NCI-H2029 treated with DMSO at 0.1 percent for 48 hours (cell line): Measurements from ENCODE around the gene LIN37.
"Not testable (repeated sequence)": the region's sequence is repeated elsewhere in the genome, so short reads cannot be mapped to it uniquely, and the experiment has no call there.

Experiments
- DNase-seq: peaks from one replicate; lab custom pipeline; 2025; lab: John Stamatoyannopoulos, UW

LIN37 gene

DNA sequence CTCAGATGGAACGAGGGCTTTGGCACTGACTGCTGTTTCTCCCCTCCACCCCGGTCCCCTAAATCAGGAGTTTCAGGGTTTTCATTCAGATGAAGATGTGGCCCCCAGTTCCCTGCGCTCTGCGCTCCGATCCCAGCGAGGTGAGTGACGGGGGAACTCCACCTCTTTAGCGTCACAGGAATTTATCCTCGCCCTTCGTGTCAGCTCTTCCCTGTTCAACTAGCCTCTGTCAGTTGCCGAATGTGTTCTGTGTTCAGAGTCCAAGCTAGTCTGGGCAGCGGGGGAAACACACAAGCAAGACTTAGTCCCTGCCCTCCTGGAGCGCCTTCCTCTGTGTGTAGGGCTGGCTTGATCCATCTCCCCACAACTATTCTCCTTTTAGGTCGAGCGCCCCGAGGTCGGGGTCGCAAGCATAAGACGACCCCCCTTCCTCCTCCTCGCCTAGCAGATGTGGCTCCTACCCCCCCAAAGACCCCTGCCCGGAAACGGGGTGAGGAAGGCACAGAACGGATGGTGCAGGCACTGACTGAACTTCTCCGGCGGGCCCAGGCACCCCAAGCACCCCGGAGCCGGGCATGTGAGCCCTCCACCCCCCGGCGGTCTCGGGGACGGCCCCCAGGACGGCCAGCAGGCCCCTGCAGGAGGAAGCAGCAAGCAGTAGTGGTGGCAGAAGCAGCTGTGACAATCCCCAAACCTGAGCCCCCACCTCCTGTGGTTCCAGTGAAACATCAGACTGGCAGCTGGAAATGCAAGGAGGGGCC, 28.8 kb upstream of the LIN37 start:
- DNase-seq: no peak

DNA sequence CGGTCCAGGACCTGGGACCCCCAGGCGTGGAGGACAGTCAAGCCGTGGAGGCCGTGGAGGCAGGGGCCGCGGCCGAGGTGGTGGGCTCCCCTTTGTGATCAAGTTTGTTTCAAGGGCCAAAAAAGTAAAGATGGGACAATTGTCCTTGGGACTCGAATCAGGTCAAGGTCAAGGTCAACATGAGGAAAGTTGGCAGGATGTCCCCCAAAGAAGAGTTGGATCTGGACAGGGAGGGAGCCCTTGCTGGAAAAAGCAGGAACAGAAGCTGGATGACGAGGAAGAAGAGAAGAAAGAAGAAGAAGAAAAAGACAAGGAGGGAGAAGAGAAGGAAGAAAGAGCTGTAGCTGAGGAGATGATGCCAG, 28.2 kb upstream of the LIN37 start:
- DNase-seq: no peak

DNA sequence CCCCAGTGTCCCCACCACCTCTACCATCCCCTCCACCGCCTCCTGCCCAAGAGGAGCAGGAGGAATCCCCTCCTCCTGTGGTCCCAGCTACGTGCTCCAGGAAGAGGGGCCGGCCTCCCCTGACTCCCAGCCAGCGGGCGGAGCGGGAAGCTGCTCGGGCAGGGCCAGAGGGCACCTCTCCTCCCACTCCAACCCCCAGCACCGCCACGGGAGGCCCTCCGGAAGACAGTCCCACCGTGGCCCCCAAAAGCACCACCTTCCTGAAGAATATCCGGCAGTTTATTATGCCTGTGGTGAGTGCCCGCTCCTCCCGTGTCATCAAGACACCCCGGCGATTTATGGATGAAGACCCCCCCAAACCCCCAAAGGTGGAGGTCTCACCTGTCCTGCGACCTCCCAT, 27.7 kb upstream of the LIN37 start:
- no peak for DNase-seq

DNA sequence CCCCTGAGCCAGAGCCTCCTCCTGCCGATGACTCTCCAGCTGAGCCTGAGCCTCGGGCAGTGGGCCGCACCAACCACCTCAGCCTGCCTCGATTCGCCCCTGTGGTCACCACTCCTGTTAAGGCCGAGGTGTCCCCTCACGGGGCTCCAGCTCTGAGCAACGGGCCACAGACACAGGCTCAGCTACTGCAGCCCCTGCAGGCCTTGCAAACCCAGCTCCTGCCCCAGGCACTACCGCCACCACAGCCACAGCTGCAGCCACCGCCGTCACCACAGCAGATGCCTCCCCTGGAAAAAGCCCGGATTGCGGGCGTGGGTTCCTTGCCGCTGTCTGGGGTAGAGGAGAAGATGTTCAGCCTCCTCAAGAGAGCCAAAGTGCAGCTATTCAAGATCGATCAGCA, 27.0 kb upstream of the LIN37 start:
- DNase-seq: no peak

DNA sequence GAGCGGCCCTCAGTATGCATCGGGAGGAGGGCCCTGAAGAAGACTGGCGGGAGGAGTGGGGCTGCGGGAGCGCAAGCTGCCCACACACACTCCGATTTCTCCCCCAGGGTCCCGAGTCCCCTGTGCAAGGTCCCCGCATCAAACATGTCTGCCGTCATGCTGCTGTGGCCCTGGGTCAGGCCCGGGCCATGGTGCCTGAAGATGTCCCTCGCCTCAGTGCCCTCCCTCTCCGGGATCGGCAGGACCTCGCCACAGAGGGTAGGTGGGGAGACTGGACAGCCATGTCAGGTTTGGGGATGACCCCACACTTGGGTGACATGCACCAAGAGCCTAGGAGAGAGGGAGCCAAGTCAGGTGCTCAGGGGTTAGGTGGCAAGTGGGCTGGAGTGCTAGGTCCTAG, 25.9 kb upstream of the LIN37 start:
- no peak for DNase-seq

DNA sequence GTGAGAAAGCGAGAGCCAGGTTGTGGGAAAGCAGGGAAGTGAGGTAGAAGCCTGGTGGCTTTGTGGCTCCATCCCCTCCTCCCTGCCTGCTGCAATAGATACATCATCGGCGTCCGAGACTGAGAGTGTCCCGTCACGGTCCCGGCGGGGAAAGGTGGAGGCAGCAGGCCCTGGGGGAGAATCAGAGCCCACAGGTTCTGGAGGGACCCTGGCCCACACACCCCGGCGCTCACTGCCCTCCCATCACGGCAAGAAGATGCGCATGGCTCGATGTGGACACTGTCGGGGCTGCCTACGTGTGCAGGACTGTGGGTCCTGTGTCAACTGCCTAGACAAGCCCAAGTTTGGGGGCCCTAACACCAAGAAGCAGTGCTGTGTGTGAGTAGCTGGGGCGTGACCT, 25.5 kb upstream of the LIN37 start:
- no peak for DNase-seq

DNA sequence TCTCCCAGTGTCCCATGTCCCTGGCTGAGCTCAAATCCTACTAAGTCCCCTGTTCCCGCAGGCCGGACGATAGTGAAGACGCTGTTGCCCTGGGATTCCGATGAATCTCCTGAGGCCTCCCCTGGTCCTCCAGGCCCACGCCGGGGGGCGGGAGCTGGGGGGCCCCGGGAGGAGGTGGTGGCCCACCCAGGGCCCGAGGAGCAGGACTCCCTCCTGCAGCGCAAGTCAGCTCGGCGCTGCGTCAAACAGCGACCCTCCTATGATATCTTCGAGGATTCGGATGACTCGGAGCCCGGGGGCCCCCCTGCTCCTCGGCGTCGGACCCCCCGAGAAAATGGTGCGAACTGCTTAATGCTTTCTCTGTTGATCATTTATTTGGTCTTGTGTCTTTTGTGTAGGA, 24.7 kb upstream of the LIN37 start:
- no peak for DNase-seq

DNA sequence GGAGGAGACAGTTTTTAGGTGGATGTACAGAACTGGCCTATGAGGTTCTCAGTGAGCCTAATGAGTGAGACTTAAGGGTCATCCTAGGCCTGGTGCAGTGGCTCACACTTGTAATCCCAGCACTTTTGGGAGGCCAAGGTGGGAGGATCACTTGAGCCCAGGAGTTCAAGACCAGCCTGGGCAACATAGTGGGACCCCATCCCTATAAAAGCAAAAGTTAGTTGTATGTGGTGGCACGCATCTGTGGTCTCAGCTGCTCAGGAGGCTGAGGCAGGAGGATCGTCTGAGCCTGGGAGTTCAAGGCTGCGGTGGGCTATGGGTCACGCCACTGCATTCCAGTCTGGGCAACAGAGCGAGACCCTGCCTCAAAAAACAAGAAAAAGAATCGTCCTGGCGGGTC, 24.2 kb upstream of the LIN37 start:
- DNase-seq: not testable (repeated sequence)

DNA sequence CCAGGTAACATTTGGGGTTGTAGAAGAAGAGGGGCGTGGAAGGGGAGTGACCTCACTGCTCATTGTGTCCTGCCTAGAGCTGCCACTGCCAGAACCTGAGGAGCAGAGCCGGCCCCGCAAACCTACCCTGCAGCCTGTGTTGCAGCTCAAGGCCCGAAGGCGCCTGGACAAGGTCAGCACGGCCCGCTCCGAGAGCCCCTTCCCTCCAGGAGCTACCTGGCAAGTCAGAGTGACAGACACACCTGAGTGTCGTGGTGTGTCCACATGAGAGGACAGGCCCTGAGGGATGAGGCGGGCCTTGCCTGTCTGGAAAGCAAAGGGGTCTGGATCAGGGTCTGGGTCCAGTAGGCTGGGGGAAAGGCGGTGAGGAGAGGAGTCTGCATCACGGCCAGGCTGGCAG, 23.8 kb upstream of the LIN37 start:
- no peak for DNase-seq

DNA sequence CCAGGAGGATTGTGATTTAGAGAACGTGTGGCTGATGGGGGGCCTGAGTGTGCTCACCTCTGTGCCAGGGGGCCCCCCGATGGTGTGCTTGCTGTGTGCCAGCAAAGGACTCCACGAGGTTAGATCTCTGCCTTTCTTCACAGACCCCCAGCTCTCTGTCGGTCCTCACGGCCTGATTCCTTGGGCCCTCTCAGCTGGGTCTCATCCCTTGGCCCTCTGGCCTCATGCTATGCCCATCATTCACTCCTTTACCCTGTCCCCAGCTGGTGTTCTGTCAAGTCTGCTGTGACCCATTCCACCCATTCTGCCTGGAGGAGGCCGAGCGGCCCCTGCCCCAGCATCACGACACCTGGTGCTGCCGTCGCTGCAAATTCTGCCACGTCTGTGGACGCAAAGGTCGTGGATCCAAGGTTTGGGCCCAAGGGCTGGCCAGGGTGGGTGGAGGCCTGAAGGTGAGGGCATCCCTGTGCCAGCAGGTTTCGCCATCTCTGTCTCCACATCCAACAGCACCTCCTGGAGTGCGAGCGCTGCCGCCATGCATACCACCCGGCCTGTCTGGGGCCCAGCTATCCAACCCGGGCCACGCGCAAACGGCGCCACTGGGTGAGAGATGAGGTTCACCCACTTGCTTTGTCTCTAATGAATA, 23.0 kb upstream of the LIN37 start:
- no peak for DNase-seq

DNA sequence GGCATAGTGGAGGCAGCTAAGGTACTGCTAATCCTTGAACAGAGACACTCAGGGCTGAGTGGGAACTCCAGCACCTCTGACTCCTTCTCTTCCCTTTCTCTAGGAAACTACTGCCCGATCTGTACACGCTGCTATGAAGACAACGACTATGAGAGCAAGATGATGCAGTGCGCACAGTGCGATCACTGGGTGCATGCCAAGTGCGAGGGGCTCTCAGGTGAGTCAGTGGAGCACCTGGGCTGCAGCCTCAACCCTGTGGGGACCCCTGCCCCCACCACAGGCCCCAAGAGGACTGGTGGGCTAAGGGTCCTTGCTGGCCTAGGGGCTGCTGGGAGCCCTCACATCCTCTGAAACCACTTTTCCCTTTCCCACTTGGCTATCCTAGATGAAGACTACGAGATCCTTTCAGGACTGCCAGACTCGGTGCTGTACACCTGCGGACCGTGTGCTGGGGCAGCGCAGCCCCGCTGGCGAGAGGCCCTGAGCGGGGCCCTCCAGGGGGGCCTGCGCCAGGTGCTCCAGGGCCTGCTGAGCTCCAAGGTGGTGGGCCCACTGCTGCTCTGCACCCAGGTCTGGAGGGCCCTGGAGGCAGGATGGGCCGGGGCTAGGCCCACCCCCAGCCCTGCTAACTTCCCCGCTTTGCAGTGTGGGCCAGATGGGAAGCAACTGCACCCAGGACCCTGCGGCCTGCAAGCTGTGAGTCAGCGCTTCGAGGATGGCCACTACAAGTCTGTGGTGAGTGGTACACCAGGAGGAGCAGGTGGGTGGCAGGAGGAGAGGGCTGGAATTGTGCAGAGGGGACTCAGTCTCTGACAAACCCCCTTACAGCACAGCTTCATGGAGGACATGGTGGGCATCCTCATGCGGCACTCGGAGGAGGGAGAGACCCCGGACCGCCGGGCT, 21.1 kb upstream of the LIN37 start:
- no peak for DNase-seq

DNA sequence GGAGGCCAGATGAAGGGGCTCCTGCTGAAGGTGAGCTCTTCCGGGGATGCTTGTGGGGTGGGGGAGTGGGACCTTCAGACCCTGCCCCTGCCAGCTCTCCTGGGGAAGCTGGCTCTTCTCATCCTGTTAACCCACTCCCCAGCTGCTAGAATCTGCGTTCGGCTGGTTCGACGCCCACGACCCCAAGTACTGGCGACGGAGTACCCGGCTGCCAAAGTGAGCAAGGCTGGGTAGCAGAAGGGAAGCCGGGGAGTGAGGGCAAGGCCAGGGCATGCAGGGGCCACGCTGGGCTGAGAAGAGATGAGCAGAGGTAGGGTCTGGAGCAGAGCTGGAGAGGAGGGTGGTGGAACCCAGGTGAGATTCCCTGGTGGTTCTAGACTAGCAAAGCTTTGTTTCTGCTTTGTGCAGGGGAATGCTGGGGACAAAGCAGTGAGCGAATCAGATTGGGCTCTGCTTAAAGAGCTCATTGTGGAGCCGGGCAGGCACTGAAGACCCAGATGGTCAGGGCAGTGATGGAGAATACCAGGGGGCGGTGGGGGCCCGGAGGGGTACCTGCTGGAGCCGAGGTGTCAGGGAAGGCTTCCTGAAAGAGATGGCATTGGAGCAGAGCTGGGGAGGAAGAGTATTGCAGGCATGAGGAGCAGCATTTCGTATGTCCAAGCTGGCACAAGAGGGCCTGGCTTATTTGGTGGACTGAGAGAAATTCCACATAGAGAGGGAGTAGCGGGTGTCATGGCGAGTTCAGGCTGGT, 20.2 kb upstream of the LIN37 start:
- no peak for DNase-seq

DNA sequence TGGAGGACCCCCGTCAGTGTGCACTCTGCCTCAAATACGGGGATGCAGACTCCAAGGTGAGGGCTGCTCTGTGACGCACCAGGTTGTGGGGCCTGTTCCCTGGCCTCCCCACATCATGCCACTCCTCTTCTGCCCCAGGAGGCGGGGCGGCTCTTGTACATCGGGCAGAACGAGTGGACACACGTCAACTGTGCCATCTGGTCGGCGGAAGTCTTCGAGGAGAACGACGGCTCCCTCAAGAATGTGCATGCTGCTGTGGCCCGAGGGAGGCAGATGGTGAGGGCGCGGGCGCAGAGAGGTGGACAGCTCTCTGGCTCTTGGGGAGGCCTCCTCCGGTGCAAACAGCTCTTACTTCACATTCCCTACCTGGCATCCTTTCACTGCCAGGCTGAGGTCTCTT, 19.4 kb upstream of the LIN37 start:
- no peak for DNase-seq

DNA sequence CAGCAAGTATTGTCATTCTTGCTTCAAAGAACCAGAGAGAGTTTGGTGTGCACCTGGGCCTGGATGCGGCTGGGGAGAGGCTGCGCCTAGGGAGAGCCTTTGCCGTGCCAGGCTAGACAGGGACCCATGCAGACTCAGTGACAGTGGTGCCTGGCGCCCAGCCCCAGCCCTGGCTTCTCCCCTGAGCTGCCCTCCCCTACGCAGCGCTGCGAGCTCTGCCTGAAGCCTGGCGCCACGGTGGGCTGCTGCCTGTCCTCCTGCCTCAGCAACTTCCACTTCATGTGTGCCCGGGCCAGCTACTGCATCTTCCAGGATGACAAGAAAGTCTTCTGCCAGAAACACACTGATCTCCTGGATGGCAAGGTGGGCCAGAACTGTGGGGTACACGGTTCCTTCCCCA, 18.6 kb upstream of the LIN37 start:
- DNase-seq: no peak

DNA sequence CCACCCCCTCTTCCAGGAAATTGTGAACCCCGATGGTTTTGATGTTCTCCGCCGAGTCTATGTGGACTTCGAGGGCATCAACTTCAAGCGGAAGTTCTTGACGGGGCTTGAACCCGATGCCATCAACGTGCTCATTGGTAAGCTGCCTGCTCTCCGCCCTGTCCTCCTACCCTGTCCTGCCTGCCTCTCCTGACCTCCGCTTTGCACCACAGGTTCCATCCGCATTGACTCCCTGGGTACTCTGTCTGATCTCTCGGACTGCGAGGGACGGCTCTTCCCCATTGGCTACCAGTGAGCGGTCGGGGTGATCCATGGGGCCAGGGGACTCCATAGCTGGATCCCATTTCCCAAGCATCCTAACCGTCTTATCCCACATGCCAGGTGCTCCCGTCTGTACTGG, 18.1 kb upstream of the LIN37 start:
- no peak for DNase-seq

DNA sequence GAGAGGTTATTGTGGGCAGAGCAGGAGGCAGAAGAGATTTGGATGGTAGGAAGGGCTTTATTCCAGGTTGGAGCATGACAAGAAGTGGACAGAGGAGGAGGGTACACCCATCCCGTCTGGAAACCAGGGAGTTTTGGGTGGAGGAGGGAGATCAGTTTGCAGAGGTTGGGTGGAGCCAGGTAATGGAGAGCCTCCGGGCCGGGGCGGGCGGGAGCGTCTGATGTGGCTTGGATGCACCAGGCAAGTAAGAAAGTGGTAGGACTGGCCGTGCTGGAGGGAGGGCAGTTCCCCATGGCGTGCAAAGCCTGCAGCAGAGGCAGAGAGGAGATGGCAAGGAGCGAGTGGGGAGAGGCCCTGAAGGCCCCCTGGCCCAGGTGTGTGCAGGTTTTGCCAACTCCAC, 17.0 kb upstream of the LIN37 start:
- DNase-seq: no peak

DNA sequence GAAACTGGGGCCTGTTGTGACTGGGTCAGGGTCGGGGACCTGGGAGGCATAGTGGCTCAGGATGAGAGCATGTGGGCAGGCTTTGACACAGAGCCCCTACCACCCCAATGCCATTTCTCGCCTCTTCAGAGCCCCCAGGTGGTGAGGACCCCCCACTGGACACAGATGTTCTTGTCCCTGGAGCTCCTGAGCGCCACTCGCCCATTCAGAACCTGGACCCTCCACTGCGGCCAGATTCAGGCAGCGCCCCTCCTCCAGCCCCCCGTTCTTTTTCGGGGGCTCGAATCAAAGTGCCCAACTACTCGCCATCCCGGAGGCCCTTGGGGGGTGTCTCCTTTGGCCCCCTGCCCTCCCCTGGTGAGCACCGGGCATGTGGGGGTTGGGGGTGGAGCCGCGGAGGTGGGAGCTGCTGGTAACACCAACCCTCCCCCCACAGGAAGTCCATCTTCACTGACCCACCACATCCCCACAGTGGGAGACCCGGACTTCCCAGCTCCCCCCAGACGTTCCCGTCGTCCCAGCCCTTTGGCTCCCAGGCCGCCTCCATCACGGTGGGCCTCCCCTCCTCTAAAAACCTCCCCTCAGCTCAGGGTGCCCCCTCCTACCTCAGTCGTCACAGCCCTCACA, 16.5 kb upstream of the LIN37 start:
- DNase-seq: no peak

DNA sequence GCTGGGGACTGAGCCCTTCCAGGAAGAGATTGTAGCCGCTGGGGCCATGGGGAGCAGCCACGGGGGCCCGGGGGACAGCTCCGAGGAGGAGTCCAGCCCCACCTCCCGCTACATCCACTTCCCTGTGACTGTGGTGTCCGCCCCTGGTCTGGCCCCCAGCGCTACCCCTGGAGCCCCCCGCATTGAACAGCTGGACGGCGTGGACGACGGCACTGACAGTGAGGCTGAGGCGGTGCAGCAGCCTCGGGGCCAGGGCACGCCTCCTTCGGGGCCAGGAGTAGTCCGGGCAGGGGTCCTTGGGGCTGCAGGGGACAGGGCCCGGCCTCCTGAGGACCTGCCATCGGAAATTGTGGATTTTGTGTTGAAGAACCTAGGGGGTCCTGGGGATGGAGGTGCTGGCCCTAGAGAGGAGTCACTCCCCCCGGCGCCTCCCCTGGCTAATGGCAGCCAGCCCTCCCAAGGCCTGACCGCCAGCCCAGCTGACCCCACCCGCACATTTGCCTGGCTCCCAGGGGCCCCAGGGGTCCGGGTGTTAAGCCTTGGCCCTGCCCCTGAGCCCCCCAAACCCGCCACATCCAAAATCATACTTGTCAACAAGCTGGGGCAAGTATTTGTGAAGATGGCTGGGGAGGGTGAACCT, 15.7 kb upstream of the LIN37 start:
- no peak for DNase-seq

DNA sequence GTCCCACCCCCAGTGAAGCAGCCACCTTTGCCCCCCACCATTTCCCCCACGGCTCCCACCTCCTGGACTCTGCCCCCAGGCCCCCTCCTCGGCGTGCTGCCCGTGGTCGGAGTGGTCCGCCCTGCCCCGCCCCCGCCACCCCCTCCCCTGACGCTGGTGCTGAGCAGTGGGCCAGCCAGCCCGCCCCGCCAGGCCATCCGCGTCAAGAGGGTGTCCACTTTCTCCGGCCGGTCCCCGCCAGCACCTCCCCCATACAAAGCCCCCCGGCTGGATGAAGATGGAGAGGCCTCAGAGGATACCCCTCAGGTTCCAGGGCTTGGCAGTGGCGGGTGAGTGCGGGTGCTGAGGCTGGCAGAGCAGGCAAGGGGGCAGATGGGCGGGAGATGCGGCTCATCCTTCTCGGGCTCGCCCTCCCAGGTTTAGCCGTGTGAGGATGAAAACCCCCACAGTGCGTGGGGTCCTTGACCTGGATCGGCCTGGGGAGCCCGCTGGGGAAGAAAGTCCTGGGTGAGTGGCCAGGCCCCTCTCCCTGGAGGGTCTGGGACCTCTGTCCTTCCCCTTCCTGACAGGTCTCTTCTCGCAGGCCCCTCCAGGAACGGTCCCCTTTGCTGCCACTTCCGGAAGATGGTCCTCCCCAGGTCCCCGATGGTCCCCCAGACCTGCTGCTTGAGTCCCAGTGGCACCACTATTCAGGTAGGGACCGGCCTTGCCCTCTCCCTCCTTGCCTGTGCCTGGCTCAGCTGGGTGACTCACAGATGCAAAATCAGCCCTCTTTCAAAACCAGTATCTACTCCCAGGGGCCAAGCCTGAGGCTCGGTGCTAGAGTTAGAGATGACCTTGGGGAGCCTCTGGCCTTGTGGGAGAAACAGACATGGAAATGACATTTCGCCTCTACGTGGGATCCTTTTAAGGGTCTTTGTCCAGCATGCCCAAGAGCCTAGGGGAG, 14.9 kb upstream of the LIN37 start:
- DNase-seq: no peak

DNA sequence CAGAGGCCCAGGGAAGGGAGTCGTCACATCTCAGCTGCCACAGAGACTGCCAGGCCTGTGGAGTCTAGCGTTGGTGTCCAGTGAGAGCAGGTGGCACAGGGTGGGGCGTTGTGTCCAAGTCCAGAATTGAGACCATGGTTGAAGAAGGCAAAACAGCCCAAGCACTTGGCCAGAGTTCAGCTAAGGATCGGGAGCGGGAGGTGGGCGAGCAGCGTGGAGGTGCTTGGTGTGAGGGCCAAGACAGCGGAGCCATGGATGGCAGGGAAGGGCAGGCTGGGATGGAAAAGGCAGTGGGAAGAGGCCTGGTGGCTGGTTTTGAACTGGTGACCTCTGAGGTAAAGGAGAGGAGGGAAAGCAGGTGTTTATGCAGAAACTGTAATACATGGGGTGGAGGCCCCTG, 14.1 kb upstream of the LIN37 start:
- DNase-seq: no peak
